NCI-H2227 (cell line): ENCODE results near the gene VPS37B.
A peak's percentile ranks its signal among the peaks of the same experiment; 100 is the strongest.

ENCODE experiments used
- DNase-seq: peaks from one replicate; lab custom pipeline; 2025; ENCODE audit not compliant: unreplicated experiment; lab: John Stamatoyannopoulos, UW

VPS37B gene

GRCh38 chr12:122842505-122843405, 53.2 kb downstream of the VPS37B start:
- no peak for DNase-seq

DNA sequence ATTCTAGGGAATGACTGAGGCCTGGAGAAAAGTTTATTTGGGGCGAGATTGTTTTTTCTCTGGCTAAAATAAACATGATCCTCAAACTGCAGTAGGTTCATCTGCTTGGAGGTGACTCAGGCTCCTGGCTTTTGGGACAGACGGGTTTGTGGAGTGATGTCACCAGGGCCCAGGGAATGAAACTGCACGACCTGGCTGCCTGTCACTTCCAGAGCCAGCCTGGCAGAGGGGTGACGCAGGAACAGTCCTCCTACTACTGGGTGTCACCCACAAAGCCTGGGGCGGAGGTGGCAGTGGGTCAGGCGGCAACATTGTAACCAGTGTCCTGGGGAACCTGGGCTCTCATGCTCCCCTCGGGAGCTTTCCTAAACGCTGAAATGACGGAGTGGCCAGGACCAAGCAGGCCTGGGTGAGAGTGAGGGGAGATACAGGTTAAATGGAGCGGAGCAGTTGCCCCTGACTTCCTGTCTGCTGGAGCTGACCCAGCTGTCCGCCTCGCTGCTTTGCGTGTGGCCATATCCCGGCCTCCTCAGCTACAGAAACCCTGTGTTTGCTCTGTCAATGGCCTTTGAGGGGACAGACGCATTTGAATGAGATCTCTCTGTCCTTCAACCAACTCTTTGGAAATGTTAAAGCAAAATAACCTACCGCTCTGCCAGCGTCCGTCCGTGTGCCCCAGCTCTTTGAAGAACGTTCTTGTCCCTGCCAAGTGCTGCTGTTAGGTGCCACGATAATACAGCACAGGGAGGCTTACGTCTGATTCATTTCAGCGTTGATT, 54.2 kb downstream of the VPS37B start:
- no peak for DNase-seq

DNA sequence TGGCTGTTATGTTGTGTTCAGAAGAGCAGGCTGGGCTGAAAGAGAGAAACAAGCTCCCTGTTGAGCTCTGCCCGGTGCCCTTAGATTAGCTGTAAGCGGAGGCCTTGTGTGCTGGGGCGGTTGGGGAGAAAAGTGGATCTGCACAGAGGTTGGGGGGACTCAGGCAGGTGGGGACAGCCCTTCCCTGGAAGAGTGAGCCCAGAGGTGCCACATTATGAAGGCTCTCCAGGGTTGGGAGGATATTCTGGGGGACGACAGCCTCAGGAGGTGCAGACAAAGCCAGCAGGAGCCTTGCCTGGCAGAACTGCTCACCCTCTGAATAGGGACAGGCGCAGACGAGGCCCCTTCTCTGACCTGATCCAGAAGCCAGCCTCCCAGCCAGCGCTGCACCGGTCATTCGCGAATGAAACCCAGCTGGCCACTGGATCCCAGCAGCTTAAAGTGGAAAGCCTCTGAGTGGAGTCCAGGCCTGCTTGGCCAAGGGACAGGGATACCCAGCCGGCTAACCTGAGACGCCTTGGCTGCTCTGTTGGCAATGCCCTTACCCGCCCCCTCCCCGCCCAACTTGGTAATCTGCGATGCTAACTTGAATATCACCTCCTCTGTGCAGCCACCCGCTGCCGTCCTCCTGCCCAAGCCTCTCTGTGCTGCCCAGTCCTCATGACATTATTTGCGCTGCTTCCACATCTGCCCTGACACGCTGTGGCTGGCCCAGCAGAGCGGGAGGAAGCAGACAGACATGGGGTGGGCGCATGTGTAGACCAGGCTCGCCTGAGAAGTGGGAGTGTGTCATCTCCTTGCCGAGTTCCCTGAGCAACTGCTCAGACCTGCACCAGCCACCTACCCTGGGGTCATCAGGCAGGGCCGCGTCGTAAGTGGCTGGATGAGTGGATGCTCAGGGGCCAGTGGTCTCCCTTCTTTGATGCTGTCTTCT, 55.1 kb downstream of the VPS37B start:
- no peak for DNase-seq

DNA sequence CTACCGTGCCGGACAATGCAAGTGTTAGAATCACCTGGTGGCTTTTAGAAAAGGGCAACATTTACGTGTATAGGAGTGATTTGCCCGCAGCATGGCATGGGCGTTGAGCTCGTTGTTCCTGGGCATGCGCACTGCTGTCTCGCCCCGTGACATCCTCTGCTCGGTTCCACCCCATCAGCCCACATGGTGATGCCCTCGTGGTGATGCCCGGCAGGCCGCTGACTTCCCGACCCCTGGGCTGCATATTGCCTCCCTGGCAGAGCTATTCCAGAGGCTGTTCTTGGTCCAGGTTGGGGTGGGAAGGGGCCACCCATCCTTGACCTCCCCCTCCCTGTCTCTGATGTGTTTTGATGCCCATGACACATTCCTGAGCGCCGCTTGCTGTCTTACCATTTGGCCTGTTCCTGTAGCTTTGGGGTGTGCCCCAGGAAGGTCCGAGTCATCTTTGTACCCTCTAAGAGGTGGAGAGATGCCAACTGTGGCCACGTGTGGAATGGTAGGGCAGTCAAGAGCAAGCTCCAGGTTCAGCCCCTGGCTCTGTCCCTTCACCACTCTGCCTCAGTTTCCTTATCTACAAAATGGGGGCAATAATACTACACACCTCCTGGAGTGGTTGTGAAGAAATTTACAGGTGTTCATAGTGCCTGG, 55.9 kb downstream of the VPS37B start:
- no peak for DNase-seq

DNA sequence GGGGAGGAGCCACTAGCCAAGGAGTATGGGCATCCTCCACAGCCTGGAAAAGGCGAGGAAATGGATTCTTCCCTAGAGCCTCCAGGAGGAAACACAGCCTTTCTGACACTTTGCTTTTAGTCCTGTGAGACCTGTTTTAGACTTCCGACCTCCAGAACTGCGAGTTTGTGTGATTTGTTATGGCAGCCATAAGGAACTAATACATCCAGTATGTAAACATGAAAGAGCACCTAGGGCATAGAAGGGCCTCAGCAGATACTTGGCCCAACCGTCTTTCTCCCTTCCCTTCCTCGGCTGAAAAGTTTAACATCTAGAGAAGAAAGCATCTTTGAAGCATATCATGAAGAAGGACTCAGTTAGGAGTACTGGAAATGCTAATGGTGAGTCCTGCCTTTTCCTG, 57.1 kb downstream of the VPS37B start:
- DNase-seq, result no peak

DNA sequence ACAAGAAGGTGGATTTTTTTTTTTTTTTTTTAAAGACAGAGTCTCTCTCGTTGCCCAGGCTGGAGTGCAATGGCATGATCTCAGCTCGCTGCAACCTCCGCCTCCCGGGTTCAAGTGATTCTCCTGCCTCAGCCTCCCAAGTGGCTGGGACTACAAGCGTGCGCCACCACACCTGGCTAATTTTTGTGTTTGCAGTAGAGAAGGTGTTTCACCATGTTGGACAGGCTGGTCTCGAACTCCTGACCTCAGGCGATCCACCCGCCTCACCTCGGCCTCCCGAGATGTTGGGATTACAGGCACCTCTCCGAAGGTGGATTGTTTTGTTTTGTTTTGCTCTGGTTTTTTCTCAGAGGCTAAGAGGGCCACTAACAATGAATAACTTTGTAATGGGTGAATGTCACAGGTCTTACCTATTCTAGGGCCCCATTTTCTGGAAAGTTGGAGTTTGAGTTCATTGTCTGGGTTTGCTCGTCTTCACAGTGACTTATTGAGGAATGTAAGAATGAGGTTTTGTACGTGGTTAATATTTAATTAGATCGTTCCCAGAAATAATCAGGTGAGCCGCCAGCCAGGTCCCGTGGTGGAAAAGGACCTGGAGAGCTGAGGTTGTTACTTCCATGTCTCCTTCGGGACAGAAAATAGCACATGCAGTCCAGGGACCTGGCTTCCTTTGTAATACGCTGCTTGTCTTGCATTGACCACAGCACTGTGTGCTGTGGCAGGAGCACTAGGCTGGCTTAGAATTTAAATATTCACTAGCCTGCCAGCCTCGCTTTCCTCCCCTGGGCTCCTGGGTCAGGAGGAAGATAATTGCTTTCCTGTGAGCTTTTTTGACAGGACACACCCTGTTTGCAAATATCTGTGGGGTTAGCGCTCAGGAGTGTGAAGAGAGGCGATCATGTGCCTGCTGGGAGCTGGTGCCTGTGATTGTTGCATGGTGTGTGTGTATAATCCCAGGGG, 58.3 kb downstream of the VPS37B start:
- DNase-seq, result no peak

GRCh38 chr12:122836027-122836921, 59.6 kb downstream of the VPS37B start:
- DNase-seq, result peak; percentile 46

- DNase-seq, result peak; percentile 43
Measured at GRCh38 chr12:122835750-122836026, 60.2 kb downstream of the VPS37B start.

GRCh38 chr12:122834921-122835749, 60.8 kb downstream of the VPS37B start, which contains the start of gene HIP1R:
Gene HIP1R, plus strand, starts transcription at chr12:122835457. Its CDS starts 94 bp downstream, at chr12:122835551.
- DNase-seq, result peak; percentile 54

DNA sequence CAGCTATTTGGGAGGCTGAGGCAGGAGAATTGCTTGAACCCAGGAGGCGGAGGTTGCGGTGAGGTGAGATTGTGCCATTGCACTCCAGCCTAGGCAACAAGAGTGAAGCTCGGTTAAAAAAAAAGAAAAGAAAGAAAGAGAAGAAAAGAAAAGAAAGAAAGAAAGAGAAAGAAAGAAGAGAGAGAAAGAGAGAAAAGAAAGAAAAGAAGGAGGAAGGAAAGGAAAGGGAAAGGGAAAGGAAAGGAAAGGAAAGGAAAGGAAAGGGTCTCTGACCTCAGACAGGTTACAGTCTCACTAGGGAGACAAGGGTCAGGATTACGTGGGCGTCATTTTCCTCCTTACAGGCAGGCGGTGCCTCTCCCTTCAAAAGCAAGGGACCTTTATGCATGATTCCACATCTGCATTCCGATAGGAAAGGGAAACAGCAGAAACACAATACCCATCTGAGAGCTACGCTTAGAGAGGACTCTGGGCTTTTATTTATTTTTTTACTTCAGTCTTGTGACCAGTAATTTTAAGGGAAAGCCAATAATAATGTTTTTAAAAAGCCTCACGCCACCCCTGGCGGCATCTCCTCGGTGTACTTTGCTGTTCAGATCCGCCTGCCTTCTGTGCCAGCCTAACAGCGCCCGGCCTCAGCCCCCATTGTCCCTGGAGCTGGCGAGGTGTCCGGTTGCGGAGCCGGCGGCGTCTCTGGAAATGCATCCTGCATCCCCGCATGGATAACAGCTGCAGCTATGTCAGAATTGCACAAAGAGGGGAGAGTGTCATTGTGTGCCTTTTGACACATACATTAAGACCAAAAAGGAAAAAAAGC, 61.6 kb downstream of the VPS37B start:
- DNase-seq, result peak; percentile 79

GRCh38 chr12:122830517-122831214, 65.3 kb downstream of the VPS37B start:
- no peak for DNase-seq

DNA sequence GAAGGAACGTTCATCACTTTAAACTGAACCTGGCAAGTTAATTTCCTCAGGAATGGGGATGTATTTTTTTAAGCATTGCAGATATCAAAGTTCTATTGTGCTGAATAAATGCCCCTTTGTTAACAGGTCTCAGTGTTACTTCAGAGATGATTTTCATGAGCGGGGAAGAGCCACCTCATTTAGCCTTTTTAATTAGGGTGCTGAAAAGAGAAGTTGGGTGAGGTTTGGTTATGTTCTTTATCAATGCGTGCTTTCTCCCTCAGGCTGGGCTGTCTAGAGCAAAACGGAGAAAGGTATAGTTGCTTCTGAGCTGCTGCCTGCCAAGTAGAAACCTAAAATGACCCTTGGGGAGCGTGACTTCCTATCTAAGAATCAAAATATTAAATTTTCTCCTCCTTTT, 68.7 kb downstream of the VPS37B start:
- no peak for DNase-seq

- DNase-seq, result peak; percentile 17
Measured at GRCh38 chr12:122825773-122826724, 69.9 kb downstream of the VPS37B start.

- no peak for DNase-seq
Measured at GRCh38 chr12:122823429-122823828, 72.5 kb downstream of the VPS37B start.

DNA sequence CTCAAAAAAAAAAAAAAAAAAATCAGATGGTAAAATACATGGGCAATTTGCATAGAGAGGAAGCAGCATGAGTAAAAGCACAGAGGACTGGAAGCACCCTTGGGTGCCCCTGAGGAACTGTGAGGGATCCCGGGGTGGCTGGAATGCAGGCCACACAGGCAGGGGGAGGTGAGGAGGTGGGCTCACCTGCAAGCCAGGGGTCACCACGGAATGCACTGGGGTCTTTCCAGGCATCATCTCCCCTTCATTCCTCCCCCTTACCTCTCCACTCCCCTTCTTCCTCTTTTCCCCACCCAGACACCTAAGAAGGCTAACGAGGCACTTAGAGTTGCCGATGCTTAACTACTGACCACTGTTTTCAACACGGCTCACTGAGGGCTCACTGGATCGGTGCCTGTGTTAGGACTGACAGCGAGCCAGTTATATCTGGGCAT, 75.1 kb downstream of the VPS37B start:
- no peak for DNase-seq
